Endothelial cell of umbilical vein (primary cell): ENCODE results near the gene DISP2.

Source experiments
- CTCF ChIP-seq, 2 donors: IDR thresholded peaks; 1 replicate in 1 of 2; 2 replicates in 1 of 2; pipeline ENCODE4 v1.5.1; 2011; ENCODE audit warnings: low read length in 2 of 2, mild to moderate bottlenecking in 2 of 2, moderate library complexity in 2 of 2, control low read depth in 1 of 2, inconsistent platforms in 1 of 2, low read depth in 1 of 2; ENCODE audit not compliant: insufficient read depth in 1 of 2; ENCODE audit errors: extremely low read depth in 1 of 2
- POLR2AphosphoS5 ChIP-seq: IDR thresholded peaks from 2 replicates; pipeline ENCODE4 v1.6.1; 2012; ENCODE audit warnings: low read depth, mild to moderate bottlenecking, control low read depth, low read length, moderate library complexity; ENCODE audit not compliant: insufficient read depth

- TF ChIP-seq POLR2AphosphoS5 (no peak), CTCF (IDR thresholded peaks at IDR 0.05; ENCODE audit: extremely low read depth in 1 of 2, insufficient read depth in 1 of 2, low read depth in 1 of 2, low read length in 2 of 2) (peak; percentile 81 to 88)
Observed at GRCh38 chr15:40310001-40310959, 47.7 kb upstream of the DISP2 start.
